ENCODE results near the gene GEMIN7. TPM values are rescaled to one million over a fixed set of nuclear protein-coding genes. Genes with fewer than 3 reads are reported as not detected.

Gene GEMIN7
- total RNA-seq, 1 donor from 2014 or later, result 12.5 TPM

DNA sequence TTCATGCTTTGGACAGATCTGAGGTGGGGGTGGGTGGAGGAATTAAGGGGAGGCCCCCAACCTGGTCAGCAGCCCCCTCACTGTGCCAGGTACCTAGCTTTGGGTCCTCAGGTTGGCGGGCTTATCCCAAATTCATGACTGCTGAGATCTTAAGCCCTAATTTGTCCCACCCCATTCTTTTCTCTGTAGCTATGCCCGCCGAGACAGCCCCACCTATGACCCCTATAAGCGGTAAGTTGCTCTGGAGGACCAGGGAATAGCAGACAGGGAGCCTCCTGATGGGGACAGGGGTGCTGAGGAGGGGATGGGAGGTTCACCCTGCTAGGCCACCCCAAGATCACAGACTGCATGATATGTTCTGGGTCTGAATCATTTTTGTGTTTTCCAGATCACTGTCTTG is 17.1 kb upstream of the GEMIN7 start:
- no peak for DNase-seq

DNA sequence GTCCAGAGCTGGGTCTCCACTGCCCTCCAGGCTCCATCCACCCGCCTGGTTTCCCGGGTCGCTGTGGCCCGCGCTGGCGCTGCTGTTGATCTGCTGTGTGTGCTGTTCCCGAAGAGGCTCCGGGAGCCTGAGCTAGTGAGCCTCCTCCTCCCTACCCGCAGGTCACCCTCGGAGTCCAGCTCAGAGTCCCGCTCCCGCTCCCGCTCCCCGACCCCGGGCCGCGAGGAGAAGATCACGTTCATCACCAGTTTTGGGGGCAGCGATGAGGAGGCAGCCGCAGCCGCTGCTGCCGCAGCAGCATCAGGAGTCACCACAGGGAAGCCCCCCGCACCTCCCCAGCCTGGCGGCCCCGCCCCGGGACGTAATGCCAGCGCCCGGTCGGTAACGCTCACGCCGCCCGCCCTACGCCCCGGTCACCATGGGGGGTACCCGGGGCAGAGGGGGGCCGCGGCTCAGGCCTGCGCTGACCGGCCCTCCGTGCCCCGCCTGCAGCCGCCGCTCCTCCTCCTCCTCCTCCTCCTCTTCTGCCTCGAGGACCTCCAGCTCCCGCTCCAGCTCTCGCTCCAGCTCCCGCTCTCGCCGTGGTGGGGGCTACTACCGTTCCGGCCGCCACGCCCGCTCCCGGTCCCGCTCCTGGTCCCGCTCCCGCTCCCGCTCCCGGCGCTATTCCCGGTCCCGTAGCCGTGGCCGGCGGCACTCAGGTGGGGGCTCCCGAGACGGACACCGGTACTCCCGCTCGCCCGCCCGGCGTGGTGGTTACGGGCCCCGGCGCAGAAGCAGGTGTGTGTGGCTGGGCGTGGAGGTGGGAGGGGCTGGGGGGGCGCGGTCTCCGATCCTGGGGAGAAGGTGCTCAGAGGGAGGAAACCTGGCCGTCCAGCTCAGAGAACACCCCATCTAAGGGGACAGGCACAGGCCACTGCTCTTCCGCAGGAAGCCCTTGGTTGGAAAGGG is 14.9 kb upstream of the GEMIN7 start:
- no peak for DNase-seq

DNA sequence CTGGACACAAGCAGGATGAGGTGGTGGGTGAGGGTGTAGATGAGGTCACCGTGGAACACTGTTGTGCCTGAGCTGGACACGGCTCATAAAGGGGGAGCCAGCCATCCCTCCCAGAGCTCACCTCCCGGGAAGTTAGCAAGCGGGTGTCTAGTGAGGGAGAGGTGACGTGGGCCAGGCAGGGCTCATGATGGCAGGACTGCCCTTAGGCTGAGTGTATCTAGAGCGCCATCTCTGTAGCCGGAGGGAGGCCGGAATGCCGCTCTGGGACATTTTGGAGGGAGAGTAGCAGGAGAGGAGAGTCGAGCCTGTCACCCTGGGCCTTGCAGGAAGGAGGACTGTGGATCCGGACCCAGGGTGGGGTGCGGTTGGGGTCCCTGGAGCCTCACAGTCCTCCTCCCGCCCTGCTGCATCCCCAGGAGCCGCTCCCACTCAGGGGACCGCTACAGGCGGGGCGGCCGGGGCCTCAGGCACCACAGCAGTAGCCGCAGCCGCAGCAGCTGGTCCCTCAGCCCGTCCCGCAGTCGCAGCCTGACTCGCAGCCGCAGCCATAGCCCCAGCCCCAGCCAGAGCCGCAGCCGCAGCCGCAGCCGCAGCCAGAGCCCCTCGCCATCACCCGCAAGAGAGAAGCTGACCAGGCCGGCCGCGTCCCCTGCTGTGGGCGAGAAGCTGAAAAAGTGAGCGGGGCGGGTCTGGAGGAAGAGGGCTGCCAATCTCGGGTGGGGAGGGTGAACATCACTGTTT is 12.0 kb upstream of the GEMIN7 start:
- no peak for DNase-seq

DNA sequence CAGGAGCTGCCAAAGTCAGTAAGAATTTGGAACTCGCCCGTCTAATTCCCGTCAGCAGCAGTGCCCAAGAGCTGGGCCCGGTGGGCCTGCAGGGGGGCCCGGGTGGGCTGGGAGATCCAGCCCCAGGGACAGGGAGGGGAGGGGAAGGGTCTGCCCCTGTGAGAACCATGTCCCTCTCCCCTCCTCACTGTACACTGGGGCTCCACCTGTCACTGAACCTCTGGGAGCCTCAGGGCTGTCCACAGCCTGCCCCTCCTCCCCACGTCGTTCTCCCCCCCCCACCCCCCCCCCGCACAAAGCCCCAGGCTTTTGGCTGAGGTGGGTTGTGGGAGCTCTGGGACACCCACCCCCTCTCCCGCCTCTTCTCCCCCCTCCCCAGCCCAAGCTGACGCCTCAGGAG is 11.0 kb upstream of the GEMIN7 start:
- DNase-seq, result no peak

- no peak for DNase-seq
Measured at GRCh38 chr19:45069056-45069455, 10.0 kb upstream of the GEMIN7 start.

DNA sequence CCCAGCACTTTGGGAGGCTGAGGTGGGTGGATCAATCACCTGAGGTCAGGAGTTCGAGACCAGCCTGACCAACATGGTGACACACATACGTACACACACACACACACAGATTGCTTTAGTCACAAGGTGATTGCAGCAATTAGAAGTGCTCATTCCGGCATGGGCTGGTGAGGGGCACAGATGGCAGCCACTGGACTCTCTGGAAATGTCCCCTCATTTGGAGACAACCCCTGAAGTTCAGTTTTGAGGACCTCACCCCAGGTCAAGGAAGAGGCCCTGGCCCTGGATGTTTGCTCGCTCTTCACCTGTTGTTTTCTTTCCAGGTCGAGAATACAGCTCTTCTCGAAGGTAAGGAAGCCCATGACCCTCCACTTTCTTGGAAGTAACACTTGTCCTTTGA is 8.8 kb upstream of the GEMIN7 start:
- no peak for DNase-seq

- no peak for DNase-seq
Measured at GRCh38 chr19:45070861-45071544, 8.1 kb upstream of the GEMIN7 start.

GRCh38 chr19:45071545-45071938 is 7.5 kb upstream of the GEMIN7 start:
- no peak for DNase-seq

- no peak for DNase-seq
Measured at GRCh38 chr19:45071969-45072790, 6.9 kb upstream of the GEMIN7 start.

- peak; percentile 11 for DNase-seq
Measured at GRCh38 chr19:45074744-45075300, 4.2 kb upstream of the GEMIN7 start.

GRCh38 chr19:45075301-45076028 is 3.6 kb upstream of the GEMIN7 start:
- DNase-seq, result peak; percentile 50

- DNase-seq, result peak; percentile 63
Measured at GRCh38 chr19:45076029-45076850, 2.8 kb upstream of the GEMIN7 start, which contains the start of gene ZNF296. TSS of gene ZNF296 (minus strand) at chr19:45076478. CDS start at chr19:45076373, 105 bp downstream.

- DNase-seq, result no peak
Measured at GRCh38 chr19:45076851-45077730, 2.0 kb upstream of the GEMIN7 start.

DNA sequence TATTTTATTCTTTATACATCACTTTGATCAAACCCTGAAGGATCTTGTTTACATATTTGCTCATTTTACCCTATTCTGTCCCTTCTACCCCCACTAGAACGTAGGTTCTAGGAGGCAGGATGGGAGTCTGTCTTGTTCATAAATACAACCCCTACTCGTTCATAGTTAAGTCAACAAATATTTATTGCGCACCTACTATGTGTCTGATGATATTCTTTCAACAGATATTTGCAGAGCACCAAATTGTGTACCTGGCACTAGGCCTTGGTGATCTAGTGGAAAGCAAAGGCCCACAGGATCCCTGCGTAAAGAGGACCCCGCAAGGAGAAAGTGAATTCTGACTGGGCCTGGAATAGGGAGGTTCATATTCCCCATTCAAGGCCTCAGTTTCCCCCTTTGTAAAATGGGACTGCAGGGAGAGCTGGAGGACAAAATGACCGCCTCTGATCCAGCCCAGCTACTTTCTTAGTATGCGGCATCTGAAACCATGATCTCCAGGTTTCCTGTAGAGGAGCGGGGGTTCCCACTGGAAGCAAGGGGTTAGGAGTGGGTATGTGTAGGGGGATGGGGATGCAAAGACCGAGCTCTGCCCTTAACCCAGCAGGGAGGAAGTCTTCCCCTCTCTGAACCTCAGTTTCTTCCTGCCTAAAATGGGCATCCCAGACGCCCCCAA is 534 bp upstream of the GEMIN7 start:
- no peak for DNase-seq

- no peak for DNase-seq
Measured at GRCh38 chr19:45079911-45080370, 881 bp downstream of the GEMIN7 start.

- DNase-seq, result no peak
Measured at GRCh38 chr19:45082170-45082569, 3.1 kb downstream of the GEMIN7 start.

GRCh38 chr19:45086480-45086879 is 7.4 kb downstream of the GEMIN7 start:
- no peak for DNase-seq

DNA sequence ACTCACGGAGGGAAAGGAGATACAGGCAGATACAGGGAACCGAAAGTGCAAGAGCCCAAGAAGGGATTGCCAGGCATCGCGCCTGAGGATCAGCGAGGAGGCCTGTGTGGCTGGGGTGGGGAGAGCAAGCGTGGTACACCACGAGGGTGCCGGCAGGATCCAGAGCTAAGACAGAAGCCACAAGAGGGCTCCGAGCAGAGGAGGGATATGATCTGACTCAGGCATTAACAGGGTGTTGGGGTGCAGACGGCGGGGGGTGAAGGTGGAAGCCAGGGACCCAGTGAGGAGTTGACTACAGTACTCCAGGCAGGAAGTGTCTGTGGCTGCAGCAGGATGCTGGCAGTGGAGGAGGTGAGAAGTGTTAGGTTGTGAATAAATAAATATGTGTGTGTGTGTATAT is 8.5 kb downstream of the GEMIN7 start:
- no peak for DNase-seq

All from tongue (tissue), 2 donors.